HG03571 (cell line): ENCODE measurements around the gene SAP130.

ENCODE experiments used
- ATAC-seq: cut with Tn5 transposase; IDR thresholded peaks from one replicate; pipeline ENCODE4 v1.9.1; 2021; ENCODE audit not compliant: unreplicated experiment

The SAP130 gene

DNA sequence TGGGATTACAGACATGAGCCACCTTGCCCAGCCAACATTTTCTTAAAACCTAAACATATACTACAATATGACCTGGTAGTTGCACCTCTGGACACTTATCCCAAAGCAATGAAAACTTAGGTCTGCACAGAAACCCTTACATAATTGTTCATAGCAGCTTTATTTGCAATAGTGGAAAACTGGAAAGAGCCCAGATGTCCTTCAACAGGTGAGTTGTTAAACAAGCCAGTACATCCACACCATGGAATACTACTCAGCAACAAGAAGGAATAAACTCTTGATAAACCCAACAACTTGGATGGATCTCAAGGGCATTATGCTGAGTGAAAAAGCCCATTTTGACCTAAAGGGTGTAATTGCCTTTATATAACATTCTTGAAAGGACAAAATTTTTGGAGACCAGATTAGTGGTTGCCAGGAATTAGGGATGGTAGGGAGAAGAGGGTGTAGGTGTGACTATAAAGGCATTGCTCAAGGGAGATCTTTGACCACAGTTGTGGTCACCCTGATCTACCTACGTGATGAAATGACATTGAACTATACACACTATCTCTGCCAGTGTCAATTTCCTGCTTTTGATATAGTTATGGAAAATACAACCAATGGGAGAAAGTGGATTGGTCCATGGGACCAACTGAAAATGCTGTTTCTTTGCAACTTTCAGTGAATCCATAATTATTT lies 130.2 kb downstream of the SAP130 start:
- no peak for ATAC-seq

GRCh38 chr2:127893494-127893893 lies 134.4 kb downstream of the SAP130 start:
- ATAC-seq, result no peak

DNA sequence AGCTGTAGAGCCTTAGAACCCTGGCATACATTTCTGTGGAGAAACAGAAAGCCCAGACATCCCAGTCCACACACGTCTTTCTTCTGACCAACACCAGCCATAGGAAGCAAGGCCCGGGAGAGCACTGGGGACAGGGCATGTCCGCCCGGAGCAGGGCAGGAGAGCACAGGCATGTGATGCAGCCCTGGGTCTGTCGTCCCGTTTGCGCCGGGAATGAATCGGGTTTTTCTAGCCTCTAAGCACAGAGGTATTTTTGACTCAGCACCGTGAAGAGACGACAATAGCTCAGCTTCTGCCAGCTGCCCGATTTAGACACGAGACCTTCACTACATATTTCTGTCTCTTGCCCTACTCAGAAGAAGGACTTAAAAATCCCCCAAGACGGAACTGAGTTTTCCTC lies 134.8 kb downstream of the SAP130 start:
- no peak for ATAC-seq

GRCh38 chr2:127891811-127892210 lies 136.0 kb downstream of the SAP130 start:
- ATAC-seq, result no peak
